GM12801 (cell line): Measurements from ENCODE around the gene PDGFD.

Experiments used
- TF ChIP-seq, protein P1 (sequence below): IDR thresholded peaks from one replicate; pipeline ENCODE4 v1.5.1; 2011; ENCODE audit warnings: control low read depth; ENCODE audit not compliant: insufficient read length; ENCODE audit errors: extremely low read depth

The PDGFD gene

DNA sequence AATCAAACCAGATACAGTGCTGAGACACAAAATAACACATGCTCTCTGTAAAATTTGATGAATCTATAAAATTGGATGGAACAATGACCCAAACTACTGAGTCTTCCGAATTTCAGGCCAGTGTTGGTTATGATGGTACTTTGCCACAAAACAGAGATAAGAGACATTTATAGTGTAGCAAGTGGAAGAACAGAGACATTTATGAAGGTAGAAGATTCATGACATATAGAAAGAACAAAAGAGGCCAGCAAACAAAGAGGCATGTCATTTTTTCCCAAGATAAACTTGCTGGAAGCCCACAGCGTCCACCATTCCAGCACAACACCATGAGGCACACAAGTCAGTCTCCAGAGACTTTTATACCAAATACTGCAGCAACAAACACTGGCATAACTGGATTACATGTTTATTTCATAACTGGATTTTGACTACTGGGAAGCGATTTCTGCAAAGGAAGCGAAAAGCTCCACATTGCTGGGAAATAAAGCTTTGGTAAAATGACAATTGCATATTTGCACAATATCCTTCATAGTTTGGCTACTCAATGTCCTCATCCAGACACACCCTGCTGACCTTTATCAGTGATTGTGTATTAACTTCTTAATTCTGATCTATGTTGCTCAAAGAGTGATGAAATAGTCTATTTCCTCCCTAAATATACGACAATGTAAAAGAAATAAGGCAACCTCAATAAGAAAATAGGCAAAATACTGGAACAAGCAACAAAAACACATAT lies 110.0 kb downstream of the PDGFD start:
- TF ChIP-seq, protein P1, sequence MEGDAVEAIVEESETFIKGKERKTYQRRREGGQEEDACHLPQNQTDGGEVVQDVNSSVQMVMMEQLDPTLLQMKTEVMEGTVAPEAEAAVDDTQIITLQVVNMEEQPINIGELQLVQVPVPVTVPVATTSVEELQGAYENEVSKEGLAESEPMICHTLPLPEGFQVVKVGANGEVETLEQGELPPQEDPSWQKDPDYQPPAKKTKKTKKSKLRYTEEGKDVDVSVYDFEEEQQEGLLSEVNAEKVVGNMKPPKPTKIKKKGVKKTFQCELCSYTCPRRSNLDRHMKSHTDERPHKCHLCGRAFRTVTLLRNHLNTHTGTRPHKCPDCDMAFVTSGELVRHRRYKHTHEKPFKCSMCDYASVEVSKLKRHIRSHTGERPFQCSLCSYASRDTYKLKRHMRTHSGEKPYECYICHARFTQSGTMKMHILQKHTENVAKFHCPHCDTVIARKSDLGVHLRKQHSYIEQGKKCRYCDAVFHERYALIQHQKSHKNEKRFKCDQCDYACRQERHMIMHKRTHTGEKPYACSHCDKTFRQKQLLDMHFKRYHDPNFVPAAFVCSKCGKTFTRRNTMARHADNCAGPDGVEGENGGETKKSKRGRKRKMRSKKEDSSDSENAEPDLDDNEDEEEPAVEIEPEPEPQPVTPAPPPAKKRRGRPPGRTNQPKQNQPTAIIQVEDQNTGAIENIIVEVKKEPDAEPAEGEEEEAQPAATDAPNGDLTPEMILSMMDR, result no peak

DNA sequence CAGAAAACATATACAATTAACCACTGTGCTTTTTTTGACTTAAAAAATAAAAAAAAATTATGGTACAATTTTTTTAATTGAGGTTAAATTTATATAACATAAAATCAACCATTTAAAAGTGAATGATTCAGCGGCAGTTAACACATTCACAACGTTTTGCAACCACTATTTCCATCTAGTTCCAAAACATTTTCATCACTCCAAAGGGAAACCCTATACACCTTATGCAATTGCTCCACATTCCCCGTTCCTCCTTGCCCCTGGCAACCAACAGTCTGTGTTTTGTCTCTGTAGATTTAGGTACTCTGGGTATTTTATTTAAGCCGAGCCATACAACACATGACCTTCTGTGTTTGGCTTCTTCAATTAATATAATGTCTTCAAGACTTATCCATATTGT lies 112.2 kb downstream of the PDGFD start:
- TF ChIP-seq, protein P1, result no peak

DNA sequence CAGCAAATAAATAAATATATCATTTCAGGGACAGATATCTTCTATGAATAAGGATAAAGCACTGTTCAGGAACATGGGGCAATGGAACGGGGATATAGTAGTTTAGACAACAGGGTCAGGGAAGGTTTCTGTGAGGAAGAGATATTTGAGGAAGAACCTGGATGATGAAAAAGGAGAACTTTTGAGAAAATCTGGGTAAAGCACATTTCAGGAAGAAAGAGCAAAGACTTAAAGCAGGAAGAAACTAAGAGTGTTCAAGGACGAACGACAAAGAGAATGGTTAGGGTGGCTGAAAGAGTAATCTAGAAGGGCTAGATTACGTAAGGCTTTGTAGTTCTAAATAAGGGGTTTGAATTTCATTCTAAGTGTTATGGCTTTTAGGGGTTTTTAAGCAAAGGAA lies 114.8 kb downstream of the PDGFD start:
- TF ChIP-seq, protein P1, result no peak

DNA sequence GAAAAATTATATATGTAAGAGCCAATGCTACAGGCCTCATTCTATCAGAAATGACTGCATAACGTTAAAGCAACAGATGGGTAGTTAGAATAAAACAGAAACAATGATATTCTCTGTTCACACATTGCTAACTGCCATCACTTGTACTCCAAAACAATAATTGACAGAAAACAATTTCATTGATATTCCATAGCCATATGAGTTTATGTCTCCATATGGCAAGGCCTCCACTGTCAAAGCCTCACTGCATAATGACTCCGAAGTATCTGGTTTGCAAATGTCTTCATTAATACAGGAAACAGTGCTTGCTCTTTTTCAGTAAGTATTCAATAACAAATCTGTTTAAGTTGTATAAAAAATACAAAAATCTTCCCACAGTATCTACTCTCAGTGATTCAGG lies 117.6 kb downstream of the PDGFD start:
- TF ChIP-seq, protein P1, result no peak

DNA sequence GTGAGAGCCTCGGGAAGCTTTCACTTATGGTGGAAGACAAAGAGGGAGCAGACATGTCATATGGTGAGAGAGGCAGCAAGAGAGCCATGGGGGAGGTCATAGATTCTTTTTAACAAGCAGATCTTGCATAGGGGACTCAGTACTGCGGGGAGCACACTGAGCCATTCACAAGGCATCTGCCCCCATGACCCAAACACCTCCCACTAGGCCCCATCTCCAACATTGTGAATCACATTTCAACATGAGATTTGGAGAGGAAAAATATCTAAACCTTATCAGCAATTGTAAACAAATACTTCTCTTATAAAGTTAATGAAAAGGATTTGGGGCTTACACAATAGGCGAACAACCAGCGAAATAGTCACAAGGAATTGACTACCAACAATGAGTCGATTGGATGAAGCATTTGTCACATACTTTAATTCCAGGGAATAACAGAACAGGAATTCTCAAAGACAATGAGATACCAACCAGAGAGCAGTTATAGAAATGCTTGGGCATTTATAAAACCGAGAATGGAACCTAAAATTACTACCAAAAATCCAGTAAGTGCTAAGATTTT lies 120.2 kb downstream of the PDGFD start:
- TF ChIP-seq, protein P1, result no peak

DNA sequence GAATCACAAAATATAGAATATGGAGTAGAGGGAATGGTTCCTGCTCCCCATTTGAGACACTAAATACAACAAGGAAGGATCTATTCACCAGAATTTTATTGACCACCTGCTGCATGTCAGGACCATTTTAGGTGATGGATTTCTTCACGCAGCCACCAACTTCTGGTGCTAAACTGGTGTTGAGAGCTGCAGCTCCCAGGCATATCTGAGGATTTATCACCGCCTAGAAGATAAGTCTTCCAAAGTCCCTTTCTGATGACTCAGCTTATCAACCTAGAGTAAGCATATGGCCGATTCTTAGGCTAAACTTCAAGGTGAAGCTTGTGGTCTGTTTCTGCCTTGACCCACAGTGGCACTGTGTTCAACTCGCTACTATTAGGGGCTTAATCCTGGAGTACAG lies 120.8 kb downstream of the PDGFD start:
- TF ChIP-seq, protein P1, result no peak

DNA sequence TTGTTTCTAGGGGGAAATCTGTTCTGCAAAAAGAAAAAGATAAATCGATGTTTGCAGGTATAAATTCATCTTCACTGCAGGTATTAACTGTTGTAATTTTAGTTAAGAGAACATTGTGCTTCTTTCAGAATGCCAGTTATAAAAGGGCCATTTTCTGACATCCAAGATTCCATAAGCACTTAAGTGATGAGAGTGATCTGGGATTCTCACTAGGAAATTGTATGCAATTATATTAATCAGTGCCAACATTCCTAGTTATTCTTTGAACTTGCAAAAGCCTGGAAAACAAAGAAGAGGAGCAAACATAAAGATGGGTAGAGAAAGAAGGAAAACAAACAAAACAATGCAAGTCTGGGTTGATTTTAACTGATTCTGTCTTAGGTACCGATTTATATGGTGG lies 122.2 kb downstream of the PDGFD start:
- TF ChIP-seq, protein P1, result no peak
